ENCODE measurements around the gene EHMT2. TPM values are rescaled to one million over a fixed set of nuclear protein-coding genes. Genes with fewer than 3 reads are reported as not detected.
"Not testable (repeated sequence)": the region's sequence is repeated elsewhere in the genome, so short reads cannot be mapped to it uniquely, and the experiment has no call there.

The EHMT2 gene
- total RNA-seq, 1 donor from 2014 or later, result 28.4 TPM

DNA sequence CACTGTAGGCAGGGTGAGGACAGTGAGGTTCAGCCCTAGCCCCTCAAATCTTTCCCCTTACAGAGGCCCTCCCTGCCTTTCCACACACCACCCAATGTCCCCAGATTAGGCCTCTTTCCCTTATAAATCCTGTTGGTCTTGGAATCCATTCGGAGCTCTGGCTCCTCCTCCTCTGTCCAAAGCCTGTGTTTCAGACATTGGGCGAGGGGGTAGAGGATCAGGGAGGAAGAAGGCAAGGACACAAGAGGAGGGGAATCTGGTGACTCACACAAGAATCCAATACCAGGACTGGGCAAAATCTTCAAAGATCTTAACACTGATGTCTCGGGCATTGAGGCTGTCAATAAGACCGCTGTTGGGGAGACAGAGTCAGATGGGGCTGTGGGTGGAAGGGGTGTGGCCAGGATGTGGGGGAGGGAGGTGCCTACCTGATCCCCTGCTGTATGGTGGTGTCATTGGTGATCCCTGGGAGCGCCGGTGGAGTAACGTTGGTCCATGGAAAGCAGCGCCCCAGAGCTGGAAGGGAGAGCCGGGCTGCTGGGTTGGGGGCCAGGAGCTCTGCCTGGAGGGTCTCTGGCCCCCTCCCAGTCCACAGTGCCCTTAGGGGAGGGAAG, 26.3 kb downstream of the EHMT2 start:
- DNase-seq (ENCODE audit: low spot score), result no peak

DNA sequence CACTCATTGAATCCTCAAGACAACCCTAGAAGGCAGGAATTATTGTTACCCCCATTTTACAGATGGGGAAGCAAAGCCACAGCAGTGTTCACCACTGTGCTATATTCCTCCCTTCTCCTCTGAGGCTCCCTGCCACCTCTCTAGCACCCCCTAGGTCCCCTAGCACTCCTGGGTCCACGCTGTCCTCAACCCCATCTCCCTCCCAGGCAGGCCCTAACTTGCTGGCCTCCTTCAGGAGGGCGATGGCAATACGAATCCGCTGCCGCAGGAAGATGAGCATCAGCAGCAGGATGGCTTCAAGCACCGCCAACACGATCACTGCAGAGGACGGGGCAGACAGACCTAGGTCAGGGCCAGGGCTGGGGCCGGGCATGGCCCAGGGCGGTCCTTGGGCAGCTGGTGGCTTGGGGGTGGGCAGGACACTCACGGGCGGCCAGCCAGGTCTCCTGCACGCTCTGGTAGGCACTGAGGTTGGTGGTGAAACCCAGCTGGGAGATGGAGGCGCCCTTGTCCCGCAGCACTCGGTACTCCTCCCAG, 27.0 kb downstream of the EHMT2 start:
- no peak for DNase-seq (ENCODE audit: low spot score)

DNA sequence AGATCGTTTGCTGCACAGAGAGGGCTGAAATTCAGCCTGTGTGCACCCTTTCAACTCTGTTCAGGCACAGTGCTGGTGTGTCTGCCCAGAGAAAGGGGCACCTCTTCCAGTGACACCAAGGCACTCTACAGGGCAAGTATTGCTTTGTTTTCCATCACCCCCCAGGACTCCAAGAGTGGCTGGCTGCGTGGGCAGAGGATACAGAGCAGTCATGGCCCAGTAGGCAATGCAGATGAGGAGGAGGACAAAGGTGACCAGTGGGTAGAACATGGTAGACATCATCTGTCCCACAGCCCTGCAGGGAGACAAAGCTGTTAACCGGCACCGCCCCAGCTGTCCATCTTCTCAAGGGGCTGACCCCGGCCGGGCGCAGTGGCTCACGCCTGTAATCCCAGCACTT, 28.2 kb downstream of the EHMT2 start:
- DNase-seq (ENCODE audit: low spot score), result no peak

- DNase-seq (ENCODE audit: low spot score), result not testable (repeated sequence)
Measured at GRCh38 chr6:31868658-31868971, 28.9 kb downstream of the EHMT2 start.

DNA sequence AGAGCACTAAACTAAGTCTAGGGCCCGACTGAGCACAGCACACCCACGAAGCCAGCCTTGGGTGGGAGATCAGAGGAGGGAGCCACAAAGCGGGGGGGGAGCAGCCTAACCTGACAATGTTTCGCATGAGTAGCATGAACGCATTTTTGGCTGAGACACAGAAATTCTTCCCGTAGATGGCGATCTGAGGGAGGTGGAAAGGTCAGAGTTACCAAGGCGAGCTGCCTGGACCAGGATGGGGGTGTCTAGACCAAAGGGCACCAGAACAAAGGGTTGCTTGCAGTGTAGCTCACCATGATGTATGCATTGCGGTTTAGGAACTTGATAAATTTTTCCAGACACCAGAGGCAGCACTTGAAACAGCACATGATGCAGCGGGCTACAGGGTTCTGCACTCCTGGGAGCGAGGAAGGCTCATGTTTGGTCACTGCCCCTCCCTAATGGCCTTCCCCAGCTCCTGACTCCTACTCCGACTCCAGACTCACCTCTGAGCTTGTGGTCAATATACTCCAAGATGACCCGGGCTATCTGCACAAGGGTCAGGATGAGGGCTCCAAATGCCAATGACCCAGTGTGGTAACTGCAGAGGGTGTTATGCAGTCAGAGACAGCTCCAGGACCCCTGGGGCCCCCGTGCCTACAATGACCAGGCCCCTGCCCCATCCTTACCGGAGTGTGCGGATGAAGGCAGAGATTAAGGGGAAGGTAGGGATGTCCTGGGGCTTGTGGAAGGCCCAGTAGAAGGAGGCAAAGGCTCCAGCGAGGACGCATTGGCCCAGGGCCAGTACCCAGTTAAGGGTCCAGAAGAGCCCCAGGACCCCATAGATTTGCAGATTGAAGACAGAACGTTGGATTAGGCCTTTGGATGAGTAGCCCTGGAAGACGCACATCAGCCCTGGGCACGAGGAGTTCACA, 32.0 kb downstream of the EHMT2 start:
- DNase-seq (ENCODE audit: low spot score), result no peak

- DNase-seq (ENCODE audit: low spot score), result no peak
Measured at GRCh38 chr6:31864818-31865204, 32.7 kb downstream of the EHMT2 start.

- DNase-seq (ENCODE audit: low spot score), result not testable (repeated sequence)
Measured at GRCh38 chr6:31864123-31864562, 33.4 kb downstream of the EHMT2 start.

DNA sequence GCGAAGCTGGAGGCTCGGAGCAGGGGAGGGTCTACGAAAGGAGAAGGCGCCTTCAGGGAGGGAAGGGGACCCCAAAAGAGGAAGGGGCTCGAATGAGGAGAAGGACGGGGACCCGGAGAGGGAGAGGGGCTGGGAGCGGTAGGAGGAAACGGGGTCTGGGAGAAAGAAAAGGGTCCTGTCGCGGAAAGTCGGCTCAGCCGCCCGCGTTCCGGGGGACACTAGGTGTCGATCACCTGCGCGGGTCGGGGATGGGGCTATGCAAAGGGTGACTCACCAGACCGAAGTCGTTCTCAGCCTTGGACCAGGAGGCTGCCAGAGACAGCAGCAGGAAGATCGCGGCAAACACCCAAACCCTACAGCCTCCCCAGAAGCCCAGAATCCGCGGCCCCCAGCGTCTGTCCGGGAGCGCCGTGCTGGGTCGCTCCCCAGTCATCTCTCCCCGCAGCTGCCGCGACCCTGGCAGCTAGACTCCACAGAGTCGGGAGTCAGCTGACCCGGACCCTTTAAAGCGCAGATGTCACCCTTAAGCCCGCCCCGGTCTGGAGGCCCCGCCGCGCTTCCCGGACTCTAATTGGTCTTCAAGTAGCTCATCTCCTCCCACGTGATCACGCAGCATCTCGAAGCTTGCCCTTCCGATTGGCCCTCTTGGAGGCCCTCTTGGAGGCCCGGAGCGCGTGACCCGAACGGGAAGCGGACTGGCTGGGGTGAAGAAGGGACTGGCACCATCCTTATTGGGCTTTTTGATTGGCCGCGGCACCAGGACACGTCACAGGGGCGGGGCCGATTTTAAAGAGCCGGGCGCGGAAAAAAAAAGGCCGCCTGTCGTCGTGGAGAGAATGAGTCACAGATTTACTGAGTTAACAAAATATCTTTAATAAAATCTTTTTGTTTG, 34.9 kb downstream of the EHMT2 start, which contains the start of gene NEU1:
TSS of gene NEU1 (minus strand) at position 478 of the 892 bp plus-strand sequence. CDS start at position 433, 45 bp downstream.
- peak; percentile 100 for DNase-seq (ENCODE audit: low spot score)

GRCh38 chr6:31861919-31862343, 35.6 kb downstream of the EHMT2 start:
- no peak for DNase-seq (ENCODE audit: low spot score)

DNA sequence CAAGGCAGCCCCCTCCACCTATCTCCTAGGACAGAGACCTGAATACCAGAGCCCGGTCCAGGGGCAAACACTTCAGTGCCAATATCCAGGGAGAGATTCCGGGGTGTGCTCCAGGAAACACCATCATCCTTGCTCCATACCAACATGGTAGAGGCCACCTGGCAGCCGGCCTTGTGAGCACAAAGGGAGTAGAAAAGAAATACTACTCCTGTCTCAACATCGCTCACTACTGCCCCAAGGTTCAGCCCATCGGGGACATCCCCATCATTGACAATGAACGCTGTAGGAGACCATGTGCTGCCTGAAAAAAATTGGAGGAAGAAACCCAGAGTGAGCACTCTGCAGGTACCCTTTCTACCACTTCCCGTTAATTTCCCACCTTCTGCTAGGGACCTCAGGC, 36.3 kb downstream of the EHMT2 start:
- no peak for DNase-seq (ENCODE audit: low spot score)

- DNase-seq (ENCODE audit: low spot score), result no peak
Measured at GRCh38 chr6:31860349-31860748, 37.1 kb downstream of the EHMT2 start.

GRCh38 chr6:31859923-31860322, 37.6 kb downstream of the EHMT2 start:
- DNase-seq (ENCODE audit: low spot score), result no peak

DNA sequence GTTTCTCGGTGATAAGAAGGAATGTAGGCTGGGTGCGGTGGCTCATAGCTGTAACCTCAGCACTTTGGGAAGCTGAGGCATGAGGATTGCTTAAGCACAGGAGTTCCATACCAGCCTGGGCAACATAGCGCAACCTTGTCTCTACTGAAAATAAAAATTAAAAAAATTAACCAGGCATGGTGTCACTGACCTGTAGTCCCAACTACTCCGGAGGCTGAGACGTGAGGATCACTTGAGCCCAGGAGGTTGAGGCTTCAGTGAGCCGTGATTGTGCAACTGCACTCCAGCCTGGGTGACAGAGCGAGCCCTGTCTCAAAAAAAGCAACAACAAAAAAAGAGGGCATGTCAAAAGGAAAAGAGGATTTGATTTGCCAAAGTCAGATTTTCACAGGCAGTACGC, 38.8 kb downstream of the EHMT2 start:
- no peak for DNase-seq (ENCODE audit: low spot score)

- DNase-seq (ENCODE audit: low spot score), result not testable (repeated sequence)
Measured at GRCh38 chr6:31857774-31858173, 39.7 kb downstream of the EHMT2 start.

- not testable (repeated sequence) for DNase-seq (ENCODE audit: low spot score)
Measured at GRCh38 chr6:31851980-31852718, 45.3 kb downstream of the EHMT2 start.

DNA sequence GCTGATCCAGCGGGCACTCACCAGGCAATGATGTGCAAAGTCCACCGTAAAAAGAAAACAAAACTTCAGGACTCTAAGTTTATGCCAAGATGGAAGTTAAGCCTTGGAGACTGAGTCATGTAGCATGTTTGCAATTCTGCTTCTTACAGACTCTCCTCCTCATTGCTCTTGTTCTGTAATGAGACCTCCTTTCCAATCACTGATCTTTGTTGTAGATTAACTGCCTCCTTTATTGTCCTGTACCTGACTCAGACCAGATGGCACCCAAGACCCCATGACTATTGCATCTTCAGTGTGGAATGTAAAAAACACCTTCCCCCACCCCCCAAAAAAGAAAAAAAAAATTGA, 46.0 kb downstream of the EHMT2 start:
- DNase-seq (ENCODE audit: low spot score), result no peak

DNA sequence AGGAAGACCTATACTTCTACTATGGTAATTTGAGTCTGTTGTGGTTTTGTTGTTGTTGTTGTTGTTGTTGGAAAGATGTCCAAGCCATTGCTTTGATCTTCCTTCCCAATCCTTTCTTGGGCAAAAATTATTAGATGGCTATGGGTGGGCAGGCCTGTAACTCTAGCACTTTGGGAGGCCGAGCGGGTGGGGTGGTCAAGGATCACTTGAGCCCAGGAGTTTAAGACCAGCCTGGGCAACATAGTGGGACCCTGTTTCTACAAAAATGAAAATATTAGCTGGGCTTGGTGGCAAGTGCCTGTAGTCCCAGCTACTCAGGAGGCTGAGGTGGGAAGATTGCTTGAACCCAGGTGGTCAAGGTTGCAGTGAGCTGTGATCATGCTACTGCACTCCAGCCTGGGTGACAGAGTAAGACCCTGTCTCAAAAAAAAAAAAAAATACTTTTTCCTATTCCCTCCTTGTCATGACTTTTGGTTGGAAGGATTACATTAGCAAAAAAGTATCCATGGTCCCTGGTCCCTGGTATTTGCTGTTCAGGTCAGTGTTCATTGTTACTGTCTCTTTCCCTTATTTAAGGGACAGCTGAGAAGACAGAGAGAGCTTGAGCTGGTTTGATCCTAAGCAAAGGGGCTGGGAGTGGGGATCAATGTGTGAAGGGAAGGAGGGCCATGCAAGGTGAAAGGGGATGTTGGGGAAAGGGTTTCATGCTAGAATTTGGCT, 46.6 kb downstream of the EHMT2 start:
- DNase-seq (ENCODE audit: low spot score), result no peak

- DNase-seq (ENCODE audit: low spot score), result no peak
Measured at GRCh38 chr6:31847276-31847978, 50.1 kb downstream of the EHMT2 start.

DNA sequence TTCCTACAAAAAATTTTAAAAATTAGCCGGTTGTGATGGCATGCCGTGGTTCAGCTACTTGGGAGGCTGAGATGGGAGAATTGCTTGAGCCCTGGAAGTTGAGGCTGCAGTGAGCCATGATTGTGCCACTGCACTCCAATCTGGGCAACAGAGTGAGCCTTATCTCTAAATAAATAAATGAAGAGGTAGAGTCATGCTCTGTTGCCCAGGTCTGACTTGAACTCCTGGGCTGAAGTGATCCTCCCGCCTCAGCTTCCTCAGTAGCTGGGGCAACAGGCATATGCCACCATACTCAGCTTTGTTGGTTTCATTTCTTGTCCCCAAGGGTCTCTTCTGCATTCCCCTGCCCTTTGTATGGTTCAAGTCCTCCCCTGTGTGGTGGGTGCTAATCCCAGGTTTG, 53.0 kb downstream of the EHMT2 start:
- DNase-seq (ENCODE audit: low spot score), result no peak

Measured in mesenteric fat pad (tissue), 1 donor.